ENCODE results near the gene XCL1. TPM values are rescaled to one million over a fixed set of nuclear protein-coding genes. Genes with fewer than 3 reads are reported as not detected.

Gene XCL1
- total RNA-seq, 1 donor from 2014 or later, result not detected

DNA sequence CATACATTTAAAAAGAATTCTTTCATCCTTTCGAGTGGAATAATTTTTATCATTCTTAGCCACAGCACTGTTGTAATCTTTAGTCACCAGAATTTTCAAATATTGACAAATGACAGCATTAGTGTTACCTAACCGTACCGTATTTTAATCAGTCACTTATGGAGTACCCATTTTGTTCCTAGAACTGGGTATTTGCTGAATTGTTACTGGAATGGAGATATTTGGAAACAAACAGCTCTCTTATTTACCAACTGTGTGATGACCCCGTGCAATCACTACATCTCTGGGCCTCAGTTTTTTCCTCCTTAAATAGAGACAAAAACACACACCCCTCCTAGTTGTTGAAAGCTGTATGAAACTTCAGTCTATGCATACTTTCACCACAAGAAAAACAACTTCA lies 24.7 kb upstream of the XCL1 start:
- no peaks in the 10 kb centered on the region for H3K4me1 Mint-ChIP-seq
- Histone ChIP-seq H3K9me3 (ENCODE audit: low read depth) (no peaks in the 10 kb centered on the region), H3K4me2 (no peak overlapping the region), H3K4me1 (peaks cover 6% of the 10 kb centered on the region), H4K20me1 (ENCODE audit: low read depth) (no peaks in the 10 kb centered on the region), H2AFZ (replicated peaks) (no peak overlapping the region), H3K79me2 (ENCODE audit: low read depth) (no peaks in the 10 kb centered on the region), H3F3A (ENCODE audit: low read depth) (no peaks in the 10 kb centered on the region), H3K27ac (no peak overlapping the region), H3K36me3 (no peaks in the 10 kb centered on the region), H3K27me3 (no peaks in the 10 kb centered on the region), H3K4me3 (no peak overlapping the region), H3K9ac (no peak overlapping the region)
- peaks cover 4% of the 10 kb centered on the region for H3K9me3 Mint-ChIP-seq
- no peak overlapping the region for H3K4me3 Mint-ChIP-seq
- no peaks in the 10 kb centered on the region for H3K27me3 Mint-ChIP-seq (ENCODE audit: insufficient read depth, low read depth)
- TF ChIP-seq, protein P1, sequence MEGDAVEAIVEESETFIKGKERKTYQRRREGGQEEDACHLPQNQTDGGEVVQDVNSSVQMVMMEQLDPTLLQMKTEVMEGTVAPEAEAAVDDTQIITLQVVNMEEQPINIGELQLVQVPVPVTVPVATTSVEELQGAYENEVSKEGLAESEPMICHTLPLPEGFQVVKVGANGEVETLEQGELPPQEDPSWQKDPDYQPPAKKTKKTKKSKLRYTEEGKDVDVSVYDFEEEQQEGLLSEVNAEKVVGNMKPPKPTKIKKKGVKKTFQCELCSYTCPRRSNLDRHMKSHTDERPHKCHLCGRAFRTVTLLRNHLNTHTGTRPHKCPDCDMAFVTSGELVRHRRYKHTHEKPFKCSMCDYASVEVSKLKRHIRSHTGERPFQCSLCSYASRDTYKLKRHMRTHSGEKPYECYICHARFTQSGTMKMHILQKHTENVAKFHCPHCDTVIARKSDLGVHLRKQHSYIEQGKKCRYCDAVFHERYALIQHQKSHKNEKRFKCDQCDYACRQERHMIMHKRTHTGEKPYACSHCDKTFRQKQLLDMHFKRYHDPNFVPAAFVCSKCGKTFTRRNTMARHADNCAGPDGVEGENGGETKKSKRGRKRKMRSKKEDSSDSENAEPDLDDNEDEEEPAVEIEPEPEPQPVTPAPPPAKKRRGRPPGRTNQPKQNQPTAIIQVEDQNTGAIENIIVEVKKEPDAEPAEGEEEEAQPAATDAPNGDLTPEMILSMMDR (IDR thresholded peaks at IDR 0.05), result no peak
- TF ChIP-seq EZH2phosphoT487 (IDR thresholded peaks at IDR 0.05), result no peak
- no peak for TF ChIP-seq EZH2 (IDR thresholded peaks at IDR 0.05)
- H3K27ac Mint-ChIP-seq, result no peak overlapping the region
- H3K36me3 Mint-ChIP-seq, result no peaks in the 10 kb centered on the region
- no peak for DNase-seq (ENCODE audit: low spot score)

DNA sequence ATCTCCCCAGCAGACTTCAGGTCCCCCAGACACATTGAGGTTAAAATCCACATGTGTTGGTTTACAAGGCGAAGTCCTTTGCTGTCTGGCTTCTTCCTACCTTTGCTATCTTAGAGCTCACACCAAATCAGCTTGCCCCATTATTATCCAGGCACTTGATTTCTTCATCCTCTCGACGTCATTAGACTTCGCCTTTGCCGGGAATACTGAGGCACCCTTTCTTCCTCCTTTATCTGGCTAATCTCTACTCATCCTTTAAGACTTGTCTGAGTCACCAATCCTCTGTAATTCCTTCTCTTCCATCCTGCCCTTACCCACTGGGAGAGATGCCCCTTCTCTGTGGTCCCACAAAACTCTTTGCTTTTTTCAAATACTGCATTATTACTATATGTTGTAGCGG lies 23.4 kb upstream of the XCL1 start:
- no peaks in the 10 kb centered on the region for H3K36me3 ChIP-seq
- no peak overlapping the region for H3K4me3 ChIP-seq
- H2AFZ ChIP-seq (replicated peaks), result no peak overlapping the region
- H3K4me1 ChIP-seq, result peaks cover 6% of the 10 kb centered on the region
- no peaks in the 10 kb centered on the region for H3K27me3 Mint-ChIP-seq (ENCODE audit: insufficient read depth, low read depth)
- no peak overlapping the region for H3K27ac ChIP-seq
- H3K4me1 Mint-ChIP-seq, result no peaks in the 10 kb centered on the region
- no peaks in the 10 kb centered on the region for H3K9me3 ChIP-seq (ENCODE audit: low read depth)
- H3K9ac ChIP-seq, result no peak overlapping the region
- no peaks in the 10 kb centered on the region for H4K20me1 ChIP-seq (ENCODE audit: low read depth)
- H3K36me3 Mint-ChIP-seq, result no peaks in the 10 kb centered on the region
- peaks cover 4% of the 10 kb centered on the region for H3K9me3 Mint-ChIP-seq
- H3K79me2 ChIP-seq (ENCODE audit: low read depth), result no peaks in the 10 kb centered on the region
- DNase-seq (ENCODE audit: low spot score), result no peak
- no peak overlapping the region for H3K4me2 ChIP-seq
- TF ChIP-seq, protein P1 (IDR thresholded peaks at IDR 0.05), result no peak
- TF ChIP-seq EZH2phosphoT487 (IDR thresholded peaks at IDR 0.05) (no peak), EZH2 (IDR thresholded peaks at IDR 0.05) (no peak)
- H3K27ac Mint-ChIP-seq, result no peak overlapping the region
- H3K27me3 ChIP-seq, result no peaks in the 10 kb centered on the region
- no peaks in the 10 kb centered on the region for H3F3A ChIP-seq (ENCODE audit: low read depth)
- no peak overlapping the region for H3K4me3 Mint-ChIP-seq

DNA sequence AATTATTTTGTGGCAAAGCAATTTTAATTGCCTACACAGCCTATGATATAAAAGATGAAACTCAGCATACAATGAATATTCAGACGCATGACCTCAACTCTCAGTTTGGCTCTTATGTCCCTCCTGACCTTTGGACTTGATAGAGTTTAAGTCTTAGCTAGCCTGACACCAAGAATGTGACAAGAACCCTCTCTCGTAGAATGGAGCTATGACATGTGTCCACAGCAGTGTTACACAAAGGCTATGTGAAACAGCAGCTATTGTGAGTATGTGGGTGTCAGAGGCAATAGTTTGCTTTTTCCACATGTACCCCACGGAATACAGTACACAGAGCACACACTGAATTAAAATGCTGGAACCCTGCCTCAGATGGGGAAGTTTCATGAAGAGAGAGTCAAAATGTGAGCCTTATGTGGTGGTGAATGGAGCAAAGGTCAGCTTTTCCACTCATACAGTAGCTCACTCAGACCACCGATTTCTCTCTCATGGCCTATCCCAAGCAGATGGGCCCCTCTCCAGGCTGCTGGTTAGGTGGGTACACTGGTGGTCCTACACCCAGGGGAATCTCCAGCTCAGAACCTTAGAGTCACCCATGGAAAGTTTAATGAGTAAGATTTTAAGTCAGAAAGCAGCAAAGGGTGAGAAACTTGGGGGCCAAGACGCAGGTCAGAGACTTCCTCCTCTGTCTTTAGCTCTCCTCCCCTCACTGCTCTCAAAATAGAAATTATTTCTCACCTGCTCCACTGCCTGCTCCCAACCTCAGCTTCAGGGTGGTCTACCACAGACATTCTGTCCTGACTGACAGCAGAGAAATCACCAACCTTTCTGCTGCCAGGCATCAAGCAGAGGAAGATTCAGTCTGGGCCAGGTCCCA lies 22.5 kb upstream of the XCL1 start:
- Histone ChIP-seq H3K9me3 (ENCODE audit: low read depth) (no peaks in the 10 kb centered on the region), H3K9ac (no peak overlapping the region), H3K4me2 (no peak overlapping the region), H3K27me3 (no peaks in the 10 kb centered on the region), H3K79me2 (ENCODE audit: low read depth) (no peaks in the 10 kb centered on the region), H2AFZ (replicated peaks) (no peak overlapping the region), H3K4me1 (peaks cover 6% of the 10 kb centered on the region), H3F3A (ENCODE audit: low read depth) (no peaks in the 10 kb centered on the region), H4K20me1 (ENCODE audit: low read depth) (no peaks in the 10 kb centered on the region), H3K27ac (no peak overlapping the region), H3K36me3 (no peaks in the 10 kb centered on the region), H3K4me3 (no peak overlapping the region)
- Mint-ChIP-seq H3K9me3 (peaks cover 2% of the 10 kb centered on the region), H3K4me1 (no peaks in the 10 kb centered on the region), H3K27ac (no peak overlapping the region), H3K27me3 (ENCODE audit: insufficient read depth, low read depth) (no peaks in the 10 kb centered on the region), H3K4me3 (no peak overlapping the region), H3K36me3 (no peaks in the 10 kb centered on the region)
- TF ChIP-seq, protein P1 (IDR thresholded peaks at IDR 0.05), result no peak
- TF ChIP-seq EZH2phosphoT487 (IDR thresholded peaks at IDR 0.05), result no peak
- DNase-seq (ENCODE audit: low spot score), result no peak

All from neural progenitor cell (in vitro differentiated cells).